Heart right ventricle (tissue), 16 donors: ENCODE results near the gene DNAAF3. TPM values are rescaled to one million over a fixed set of nuclear protein-coding genes. Genes with fewer than 3 reads are reported as not detected.

Experiments
- ATAC-seq, 8 donors: fragments of 200-7000 bp; cut with Tn5 transposase; one replicate each; pipeline ENCODE4 v1.9.1; 2020; ENCODE audit warnings: mild to moderate bottlenecking in 8 of 8, moderate library complexity in 8 of 8, moderate number of reproducible peaks in 1 of 8
- DNase-seq, 2 donors: peaks; one replicate each; pipeline ENCODE4 v3.0.0-alpha.2; 2020
- H3K27ac ChIP-seq, 10 donors: fragments of 200-600 bp; sonication (generic) in 2 of 10; one replicate each; pipeline versions ENCODE4 v1.5.0 to v1.8.0; 2020 to 2022; ENCODE audit warnings: mild to moderate bottlenecking in 3 of 10
- H3K27me3 ChIP-seq, 7 donors: fragments of 200-600 bp; one replicate each; pipeline ENCODE4 v1.8.0; 2021 to 2022; ENCODE audit warnings: mild to moderate bottlenecking in 2 of 7
- H3K36me3 ChIP-seq, 9 donors: fragments of 200-600 bp; sonication (generic) in 1 of 9; one replicate each; pipeline versions ENCODE4 v1.5.0 to v1.8.0; 2020 to 2022; ENCODE audit warnings: mild to moderate bottlenecking in 2 of 9
- H3K4me1 ChIP-seq, 9 donors: fragments of 200-600 bp; sonication (generic) in 1 of 9; one replicate each; pipeline versions ENCODE4 v1.5.0 to v1.8.0; 2020 to 2022; ENCODE audit warnings: mild to moderate bottlenecking in 4 of 9
- H3K4me3 ChIP-seq, 10 donors: fragments of 200-600 bp; sonication (generic) in 2 of 10; one replicate each; pipeline versions ENCODE4 v1.5.0 to v1.8.0; 2020 to 2022; ENCODE audit warnings: mild to moderate bottlenecking in 7 of 10, moderate library complexity in 2 of 10
- H3K9me3 ChIP-seq, 11 donors: fragments of 200-600 bp in 10 of 11; sonication (generic) in 2 of 11; one replicate each; pipeline versions ENCODE4 v1.5.0 to v1.8.0; 2013 to 2022; ENCODE audit warnings: mild to moderate bottlenecking in 2 of 11, control low read depth in 1 of 11, moderate library complexity in 1 of 11
- WGBS, 2 donors: extraction: QIAGEN DNeasy Blood & Tissue Kit; methylation state at CpG; one replicate each; pipeline ENCODE4 v1.1.7; 2013; ENCODE audit warnings: inconsistent platforms in 1 of 2; 5-methylcytosine and 5-hydroxymethylcytosine counted together
- intact Hi-C, 10 donors: fragments of 100-400 bp; cut with DNase I; formaldehyde crosslinking; loops; one replicate each; pipeline versions ENCODE4 v1.11.1 to v1.14.2; 2022
- polyA plus RNA-seq, 2 donors: library from polyadenylated mRNA; stranded (reverse); fragments of 200-250 nt; gene quantifications; one replicate each; pipeline ENCODE4 v1.2.3, GENCODE V29; 2013
- total RNA-seq, 10 donors: library from RNA; stranded (reverse); fragmentation: NEBNext Ultra II Directional in 3 of 10; extraction: Animal tissue kit (Norgen Biotek cat#: 25700) in 3 of 10; gene quantifications; one replicate each; pipeline versions ENCODE4 v1.2.1 to v1.2.4, GENCODE V29; 2021 to 2023
- TF ChIP-seq, protein P1 (sequence below), 9 donors: fragments of 200-600 bp; sonication (generic) in 2 of 9; IDR thresholded peaks; one replicate each; pipeline versions ENCODE4 v1.5.0 to v1.8.0; 2021 to 2022; ENCODE audit warnings: antibody characterized with exemption in 9 of 9, mild to moderate bottlenecking in 5 of 9, moderate library complexity in 1 of 9
- donor health status: Arrhythmogenic right ventricular cardiomyopathy.
- donor health status: ischemic (EF 13 %, LVEDD 7.1; RV severe dilation, severe dysfunction).
- donor health status: healthy with polysubstance abuse.
- donor health status: DM: no; HTN: yes; CAD: no.
- donor health status: DM: no; HTN: no; CAD: no.
- donor health status: ischemic (EF 25% LVEDD 6.9; RV normal size, moderate dysfunction).
- donor health status: ischemic (EF 25% LVEDD 5.7; RV mildly dilated, moderate dysfunction).
- donor health status: healthy.
- donor health status: DM: yes; HTN: yes; CAD: no.
- donor health status: Ischemic cardiomyopathy.
- donor health status: ischemic (EF 35%, LVEDD 5.7; RV mildly dilated, moderate dysfunction).
- donor health status: nonischemic (EF 11% LVEDD 7.7; RV severe dilation, severe dysfunction).
- donor health status: DM: yes; HTN: yes; CAD: no.
- donor health status: PGD.
- donor health status: ischemic (EF 29% LVEDD 5.4; RV normal size, mild dysfunction).
- donor health status: nonischemic (EF 23%, LVEDD 6.1; RV moderate dilation, normal function).

Gene DNAAF3
- total and polyA plus RNA-seq, 12 donors, result 0.37 to 5.9 (median 2.4) TPM

DNA sequence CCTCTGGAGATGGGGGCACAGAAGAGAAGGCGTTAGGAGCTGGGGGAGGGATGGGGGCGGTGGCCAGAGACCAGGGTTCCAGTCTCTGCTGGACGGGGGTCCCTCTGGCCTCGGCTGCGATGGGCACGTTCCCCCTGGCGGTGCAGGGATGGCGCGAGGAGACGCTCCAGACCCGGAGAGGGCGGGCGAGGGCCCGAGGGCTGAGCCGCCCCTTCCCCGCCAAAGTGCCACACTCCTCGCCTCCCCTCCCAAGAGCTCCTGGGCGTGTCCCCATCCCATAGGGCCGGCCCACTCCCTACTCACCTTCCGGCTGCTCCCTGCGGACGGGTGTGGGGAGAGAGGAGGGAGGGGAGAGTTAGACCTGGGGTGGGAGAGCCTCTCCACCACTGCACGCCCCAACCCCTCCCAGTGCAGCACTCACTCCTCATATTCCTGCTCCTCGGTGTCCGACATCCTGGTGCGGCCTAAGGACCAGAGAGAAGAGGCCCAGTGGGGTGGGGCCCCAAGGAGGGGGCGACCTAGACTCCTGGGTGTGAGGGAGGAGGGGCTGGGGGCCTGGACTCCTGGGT, 19.6 kb downstream of the DNAAF3 start:
- intact Hi-C loops, result loop anchor here in 2 of 10 donors (10.0 kb wide), 2 partner anchors 358 to 488 kb away; no protein-coding TSS in a partner anchor

DNA sequence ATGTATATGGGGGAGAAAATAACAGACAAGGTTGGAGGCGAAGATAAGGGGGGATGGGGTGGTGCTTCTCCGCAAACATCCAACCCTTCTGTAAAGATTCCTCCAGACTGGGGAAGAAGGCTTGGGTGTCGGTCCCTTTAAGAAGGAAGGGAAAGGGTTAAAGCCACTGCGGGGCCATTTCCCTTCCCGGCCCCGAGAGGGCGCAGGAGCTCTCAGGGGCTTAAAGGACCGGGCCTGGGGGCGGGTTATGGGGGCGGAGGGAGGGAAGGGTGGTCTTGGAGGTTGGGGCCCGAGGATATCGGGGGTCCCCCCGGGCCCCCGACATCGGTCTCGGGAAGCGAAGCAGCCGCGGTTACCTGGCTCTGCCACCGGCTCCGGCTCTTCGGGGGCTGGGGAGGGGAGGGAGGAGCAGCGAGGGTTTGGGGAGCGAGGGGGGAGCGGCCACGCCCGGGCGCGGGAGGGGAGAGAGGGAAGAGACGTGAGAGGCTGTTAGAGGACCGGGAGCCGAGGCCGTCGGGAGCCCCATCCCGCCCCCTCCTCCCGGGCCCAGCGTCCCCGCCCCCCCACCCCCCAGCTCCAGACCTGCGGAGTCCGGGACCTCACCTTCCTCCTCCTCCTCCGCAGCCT, 20.2 kb downstream of the DNAAF3 start:
- TF ChIP-seq, protein P1, sequence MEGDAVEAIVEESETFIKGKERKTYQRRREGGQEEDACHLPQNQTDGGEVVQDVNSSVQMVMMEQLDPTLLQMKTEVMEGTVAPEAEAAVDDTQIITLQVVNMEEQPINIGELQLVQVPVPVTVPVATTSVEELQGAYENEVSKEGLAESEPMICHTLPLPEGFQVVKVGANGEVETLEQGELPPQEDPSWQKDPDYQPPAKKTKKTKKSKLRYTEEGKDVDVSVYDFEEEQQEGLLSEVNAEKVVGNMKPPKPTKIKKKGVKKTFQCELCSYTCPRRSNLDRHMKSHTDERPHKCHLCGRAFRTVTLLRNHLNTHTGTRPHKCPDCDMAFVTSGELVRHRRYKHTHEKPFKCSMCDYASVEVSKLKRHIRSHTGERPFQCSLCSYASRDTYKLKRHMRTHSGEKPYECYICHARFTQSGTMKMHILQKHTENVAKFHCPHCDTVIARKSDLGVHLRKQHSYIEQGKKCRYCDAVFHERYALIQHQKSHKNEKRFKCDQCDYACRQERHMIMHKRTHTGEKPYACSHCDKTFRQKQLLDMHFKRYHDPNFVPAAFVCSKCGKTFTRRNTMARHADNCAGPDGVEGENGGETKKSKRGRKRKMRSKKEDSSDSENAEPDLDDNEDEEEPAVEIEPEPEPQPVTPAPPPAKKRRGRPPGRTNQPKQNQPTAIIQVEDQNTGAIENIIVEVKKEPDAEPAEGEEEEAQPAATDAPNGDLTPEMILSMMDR (IDR thresholded peaks at IDR 0.05), result peak in 7 of 9 donors; percentile 26 to 51 (median 41)
- DNase-seq, result no peak
- Histone ChIP-seq H3K27ac (peak overlapping the region in 2 of 10 donors; percentile 28 to 31), H3K9me3 (no peaks in the 10 kb centered on the region), H3K4me1 (peaks cover 0 to 41% (median 8%) of the 10 kb centered on the region in 9 donors), H3K27me3 (peaks cover 0 to 81% (median 72%) of the 10 kb centered on the region in 7 donors), H3K4me3 (peak overlapping the region in 1 of 10 donors; percentile 26), H3K36me3 (peaks cover 0 to 23% (median 0%) of the 10 kb centered on the region in 9 donors)
- ATAC-seq, result peak in 3 of 8 donors; percentile 2 to 7 (median 2)
- intact Hi-C loops, result loop anchor here in 2 of 10 donors (10.0 kb wide), 2 partner anchors 359 to 489 kb away; no protein-coding TSS in a partner anchor
- 4 to 12% methylated on average over 24 to 40 of the region's 41 CpGs for WGBS, 2 donors

More for the DNA sequence above, 19.6 kb downstream of the DNAAF3 start:
- Histone ChIP-seq H3K9me3 (peaks cover 0 to 3% (median 0%) of the 10 kb centered on the region in 11 donors), H3K4me1 (peaks cover 0 to 41% (median 11%) of the 10 kb centered on the region in 9 donors), H3K27me3 (peaks cover 0 to 75% (median 66%) of the 10 kb centered on the region in 7 donors), H3K36me3 (peaks cover 0 to 29% (median 0%) of the 10 kb centered on the region in 9 donors), H3K27ac (peak overlapping the region in 2 of 10 donors; percentile 28 to 31), H3K4me3 (peak overlapping the region in 1 of 10 donors; percentile 26)
- 5 to 6% methylated on average over 26 of the region's 27 CpGs for WGBS, 2 donors
- TF ChIP-seq, protein P1 (IDR thresholded peaks at IDR 0.05), result no peak
- no peak for DNase-seq
- peak in 7 of 8 donors; percentile 2 to 41 (median 13) for ATAC-seq

DNA sequence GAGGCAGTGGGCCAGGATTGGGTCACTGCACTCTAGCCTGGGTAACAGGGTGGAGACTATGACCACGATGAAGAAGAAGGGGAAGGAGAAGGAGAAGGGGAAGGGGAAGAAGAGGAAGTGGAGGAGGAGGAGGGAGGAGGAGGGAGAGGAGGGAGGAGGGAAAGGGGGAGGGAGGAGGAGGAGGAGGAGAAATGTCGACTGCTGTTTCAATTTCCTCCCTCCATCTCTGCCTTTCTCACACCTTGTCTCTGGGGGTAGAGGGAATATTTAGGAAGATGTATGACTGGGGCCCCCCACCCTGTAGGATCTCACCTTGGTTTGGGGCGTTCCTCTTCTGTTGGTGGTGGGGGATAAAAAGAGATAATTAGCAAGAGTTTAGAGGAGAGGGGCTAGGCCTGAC, 21.2 kb downstream of the DNAAF3 start:
- Histone ChIP-seq H3K36me3 (peaks cover 0 to 25% (median 0%) of the 10 kb centered on the region in 9 donors), H3K4me3 (no peak overlapping the region), H3K27me3 (peaks cover 0 to 91% (median 78%) of the 10 kb centered on the region in 7 donors), H3K4me1 (peaks cover 0 to 34% (median 4%) of the 10 kb centered on the region in 9 donors), H3K27ac (no peak overlapping the region), H3K9me3 (no peaks in the 10 kb centered on the region)
- WGBS, 2 donors, result 23 to 47% methylated on average over 3 of the region's 3 CpGs
- TF ChIP-seq, protein P1 (IDR thresholded peaks at IDR 0.05), result no peak
- DNase-seq, result no peak
- intact Hi-C loops, result loop anchor here in 2 of 10 donors (10.0 kb wide), 2 partner anchors 360 to 490 kb away; no protein-coding TSS in a partner anchor
- no peak for ATAC-seq

DNA sequence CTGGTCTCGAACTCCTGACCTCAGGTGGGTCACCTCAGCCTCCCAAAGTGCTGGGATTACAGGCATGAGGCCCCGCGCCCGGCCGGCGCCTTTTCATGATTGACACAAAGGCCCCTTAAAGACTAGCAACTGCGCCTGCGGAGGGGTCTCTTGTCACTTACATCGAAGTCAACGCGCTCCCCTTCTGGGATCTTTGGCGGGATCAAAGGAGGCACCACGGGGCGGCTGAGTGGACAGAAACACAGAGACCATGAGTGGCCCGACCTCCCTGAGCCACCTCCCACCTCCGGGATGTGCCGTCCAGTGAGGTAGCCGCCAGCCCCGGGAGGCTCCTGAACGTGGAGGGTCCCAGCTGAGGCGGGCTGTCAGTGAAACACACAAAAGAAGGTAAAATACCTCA, 24.7 kb downstream of the DNAAF3 start:
- Histone ChIP-seq H3K9me3 (no peaks in the 10 kb centered on the region), H3K27me3 (peaks cover 0 to 89% (median 77%) of the 10 kb centered on the region in 7 donors), H3K27ac (peak overlapping the region in 1 of 10 donors; percentile 36), H3K36me3 (peaks cover 0 to 49% (median 0%) of the 10 kb centered on the region in 9 donors), H3K4me3 (no peak overlapping the region), H3K4me1 (peaks cover 0 to 18% (median under 1%) of the 10 kb centered on the region in 9 donors)
- TF ChIP-seq, protein P1 (IDR thresholded peaks at IDR 0.05), result no peak
- DNase-seq, result no peak
- intact Hi-C loops, result loop anchor here in 9 of 10 donors (1.0 to 10.0 kb wide), 8 partner anchors 276 to 493 kb away; no protein-coding TSS in a partner anchor
- 27% methylated on average over 21 of the region's 21 CpGs for WGBS, 2 donors
- ATAC-seq, result peak in 2 of 8 donors; percentile 7 to 13
